GM12872 (cell line): ENCODE data around the gene REL.

Experiments used
- CTCF ChIP-seq: IDR thresholded peaks from 3 replicates; pipeline ENCODE4 v1.5.1; 2011; ENCODE audit warnings: low read depth, mild to moderate bottlenecking, low read length, moderate library complexity; ENCODE audit not compliant: insufficient read depth

REL gene

GRCh38 chr2:60962528-60962927 is 81.2 kb downstream of the REL start:
- TF ChIP-seq CTCF: no peak

- no peak for TF ChIP-seq CTCF
These were observed 81.8 kb downstream of the REL start for GRCh38 chr2:60963190-60963589.

GRCh38 chr2:60964651-60965498 is 83.5 kb downstream of the REL start:
- TF ChIP-seq CTCF: no peak

GRCh38 chr2:60965499-60965785 is 84.1 kb downstream of the REL start:
- no peak for TF ChIP-seq CTCF

GRCh38 chr2:60966507-60967405 is 85.4 kb downstream of the REL start:
- no peak for TF ChIP-seq CTCF

GRCh38 chr2:60972889-60973656 is 91.7 kb downstream of the REL start:
- TF ChIP-seq CTCF: no peak

- TF ChIP-seq CTCF: no peak
These were observed 92.3 kb downstream of the REL start for GRCh38 chr2:60973705-60974104.
